ENCODE results near the gene PKNOX1.
"Not testable (repeated sequence)": the region's sequence is repeated elsewhere in the genome, so short reads cannot be mapped to it uniquely, and the experiment has no call there.

The PKNOX1 gene

GRCh38 chr21:42962380-42963007 lies 11.9 kb upstream of the PKNOX1 start:
- intact Hi-C loops (cut with DNase I; ENCODE audit: low total_unique reads), result no loop called here

GRCh38 chr21:42964086-42964485 lies 10.3 kb upstream of the PKNOX1 start:
- no peaks in the 10 kb centered on the region for H3K9me3 ChIP-seq
- H3K4me3 ChIP-seq, result no peak overlapping the region
- no peaks in the 10 kb centered on the region for H3K27me3 ChIP-seq
- intact Hi-C loops (cut with DNase I; ENCODE audit: low total_unique reads), result no loop called here
- no peak overlapping the region for H3K27ac ChIP-seq
- H3K36me3 ChIP-seq, result no peaks in the 10 kb centered on the region
- TF ChIP-seq CTCF (IDR thresholded peaks at IDR 0.05), result no peak
- H3K4me1 ChIP-seq, result no peaks in the 10 kb centered on the region
- no peak for DNase-seq

More at GRCh38 chr21:42962380-42963007, 11.9 kb upstream of the PKNOX1 start:
- no peak for TF ChIP-seq CTCF (IDR thresholded peaks at IDR 0.05)
- DNase-seq, result no peak
- H3K36me3 ChIP-seq, result no peaks in the 10 kb centered on the region
- H3K4me3 ChIP-seq, result no peak overlapping the region
- H3K27ac ChIP-seq, result no peak overlapping the region
- H3K27me3 ChIP-seq, result no peaks in the 10 kb centered on the region
- no peaks in the 10 kb centered on the region for H3K9me3 ChIP-seq
- H3K4me1 ChIP-seq, result no peaks in the 10 kb centered on the region

GRCh38 chr21:42964546-42965210 lies 9.7 kb upstream of the PKNOX1 start:
- Histone ChIP-seq H3K36me3 (no peaks in the 10 kb centered on the region), H3K9me3 (no peaks in the 10 kb centered on the region), H3K27me3 (no peaks in the 10 kb centered on the region), H3K27ac (no peak overlapping the region), H3K4me1 (no peaks in the 10 kb centered on the region), H3K4me3 (no peak overlapping the region)
- no peak for TF ChIP-seq CTCF (IDR thresholded peaks at IDR 0.05)
- intact Hi-C loops (cut with DNase I; ENCODE audit: low total_unique reads), result no loop called here
- no peak for DNase-seq

GRCh38 chr21:42965211-42965560 lies 9.2 kb upstream of the PKNOX1 start:
- H3K4me1 ChIP-seq, result no peaks in the 10 kb centered on the region
- H3K36me3 ChIP-seq, result no peaks in the 10 kb centered on the region
- intact Hi-C loops (cut with DNase I; ENCODE audit: low total_unique reads), result no loop called here
- H3K4me3 ChIP-seq, result no peak overlapping the region
- H3K27me3 ChIP-seq, result no peaks in the 10 kb centered on the region
- no peaks in the 10 kb centered on the region for H3K9me3 ChIP-seq
- TF ChIP-seq CTCF (IDR thresholded peaks at IDR 0.05), result no peak
- no peak for DNase-seq
- H3K27ac ChIP-seq, result no peak overlapping the region

GRCh38 chr21:42967616-42968015 lies 6.7 kb upstream of the PKNOX1 start:
- H3K4me3 ChIP-seq; H3K27me3 ChIP-seq; intact Hi-C loops (cut with DNase I; ENCODE audit: low total_unique reads); H3K36me3 ChIP-seq; H3K4me1 ChIP-seq; DNase-seq; H3K9me3 ChIP-seq; H3K27ac ChIP-seq: not testable (repeated sequence)

- intact Hi-C loops (cut with DNase I; ENCODE audit: low total_unique reads), result no loop called here
- Histone ChIP-seq H3K27me3 (no peaks in the 10 kb centered on the region), H3K36me3 (no peaks in the 10 kb centered on the region), H3K27ac (no peak overlapping the region), H3K4me3 (no peak overlapping the region), H3K9me3 (no peaks in the 10 kb centered on the region), H3K4me1 (peaks cover 0 to 7% (median 3%) of the 10 kb centered on the region in 4 donors)
- no peak for TF ChIP-seq CTCF (IDR thresholded peaks at IDR 0.05)
- DNase-seq, result no peak
Observed at GRCh38 chr21:42969193-42969600, 5.2 kb upstream of the PKNOX1 start.

All from tibial artery (tissue), 4 donors.